Smooth muscle cell (in vitro differentiated cells): ENCODE data around the gene NCOA1. TPM values are rescaled to one million over a fixed set of nuclear protein-coding genes. Genes with fewer than 3 reads are reported as not detected.

Experiments used
- DNase-seq: peaks from one replicate; lab custom pipeline; 2025; ENCODE audit not compliant: unreplicated experiment; lab: John Stamatoyannopoulos, UW
- H2AFZ ChIP-seq: fragments of 200-600 bp; sonication (generic); 2 replicates; pipeline ENCODE4 v1.6.0; 2016; ENCODE audit warnings: antibody characterized with exemption, low read depth, mild to moderate bottlenecking
- H3F3A ChIP-seq: fragments of 200-600 bp; sonication (generic); 2 replicates; pipeline ENCODE4 v1.6.0; 2017; ENCODE audit warnings: antibody characterized with exemption, low read depth
- H3K27ac ChIP-seq: fragments of 200-600 bp; sonication (generic); 2 replicates; pipeline ENCODE4 v1.5.1; 2016; ENCODE audit warnings: low read depth, mild to moderate bottlenecking
- H3K27me3 ChIP-seq: fragments of 200-600 bp; sonication (generic); 2 replicates; pipeline ENCODE4 v1.6.1; 2016; ENCODE audit warnings: low read depth, mild to moderate bottlenecking
- H3K36me3 ChIP-seq: fragments of 200-600 bp; sonication (generic); 2 replicates; pipeline ENCODE4 v1.5.1; 2016; ENCODE audit warnings: low read depth
- H3K4me1 ChIP-seq: fragments of 200-600 bp; sonication (generic); 2 replicates; pipeline ENCODE4 v1.5.1; 2016; ENCODE audit warnings: low read depth
- H3K4me2 ChIP-seq: fragments of 200-600 bp; sonication (generic); 2 replicates; pipeline ENCODE4 v1.6.0; 2016; ENCODE audit warnings: mild to moderate bottlenecking
- H3K4me3 ChIP-seq: fragments of 200-600 bp; sonication (generic); 2 replicates; pipeline ENCODE4 v1.5.1; 2016; ENCODE audit warnings: mild to moderate bottlenecking
- H3K79me2 ChIP-seq: fragments of 200-600 bp; sonication (generic); 2 replicates; pipeline ENCODE4 v1.6.0; 2016; ENCODE audit warnings: low read depth, mild to moderate bottlenecking
- H3K9ac ChIP-seq: fragments of 200-600 bp; sonication (generic); 2 replicates; pipeline ENCODE4 v1.6.0; 2016; ENCODE audit warnings: low read depth
- H3K9me3 ChIP-seq: fragments of 200-600 bp; sonication (generic); replicated peaks from 2 replicates; pipeline ENCODE4 v1.5.1; 2016; ENCODE audit warnings: low read depth
- H4K20me1 ChIP-seq: fragments of 200-600 bp; sonication (generic); 2 replicates; pipeline ENCODE4 v1.6.0; 2016; ENCODE audit warnings: low read depth
- WGBS: methylation state at CpG from one replicate; pipeline ENCODE4 v1.1.7; 2016; ENCODE audit warnings: low lambda C conversion rate; 5-methylcytosine and 5-hydroxymethylcytosine counted together
- polyA plus RNA-seq: library from polyadenylated mRNA; unstranded; fragments of >200 nt; fragmentation: Nextera tagmentation; extraction: Ambion mirVana; gene quantifications from 2 replicates; pipeline ENCODE4 v1.2.1, GENCODE V29; 2016
- total RNA-seq: library from RNA; depleted of rRNA; stranded (reverse); fragments of >200 nt; gene quantifications from 2 replicates; pipeline ENCODE4 v1.2.3, GENCODE V29; 2014
- TF ChIP-seq, protein P1 (sequence below): fragments of 200-600 bp; sonication (generic); IDR thresholded peaks from 2 replicates; pipeline ENCODE4 v1.5.1; 2017; ENCODE audit warnings: borderline replicate concordance, mild to moderate bottlenecking, antibody characterized with exemption; ENCODE audit not compliant: insufficient read depth, poor library complexity, severe bottlenecking

Gene NCOA1
- total and polyA plus RNA-seq, 2 experiments from 2014 or later = 8.5 to 21.0 TPM

DNA sequence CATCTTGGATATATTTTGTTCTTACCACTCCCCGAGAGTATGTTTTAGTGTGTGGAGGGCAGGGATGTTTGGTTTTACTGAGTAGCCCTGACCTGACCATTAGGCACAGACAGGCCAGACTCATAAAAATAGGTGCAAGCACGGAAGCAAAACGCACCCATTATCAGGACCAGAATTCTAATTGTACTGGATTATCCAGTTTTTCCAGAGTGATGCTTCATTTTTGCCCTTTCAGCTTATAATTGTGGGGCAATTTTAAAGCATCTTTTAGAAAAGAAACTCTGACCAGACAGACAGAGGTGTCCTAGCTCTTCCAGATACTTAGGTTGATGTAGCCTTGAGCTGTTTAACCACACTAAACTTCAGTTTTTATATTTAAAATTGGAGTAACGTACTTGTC is 4.4 kb downstream of the NCOA1 start:
- H3K4me3 ChIP-seq = no peak overlapping the region
- H2AFZ ChIP-seq = no peak overlapping the region
- H3K9me3 ChIP-seq = no peaks in the 10 kb centered on the region
- TF ChIP-seq, protein P1, sequence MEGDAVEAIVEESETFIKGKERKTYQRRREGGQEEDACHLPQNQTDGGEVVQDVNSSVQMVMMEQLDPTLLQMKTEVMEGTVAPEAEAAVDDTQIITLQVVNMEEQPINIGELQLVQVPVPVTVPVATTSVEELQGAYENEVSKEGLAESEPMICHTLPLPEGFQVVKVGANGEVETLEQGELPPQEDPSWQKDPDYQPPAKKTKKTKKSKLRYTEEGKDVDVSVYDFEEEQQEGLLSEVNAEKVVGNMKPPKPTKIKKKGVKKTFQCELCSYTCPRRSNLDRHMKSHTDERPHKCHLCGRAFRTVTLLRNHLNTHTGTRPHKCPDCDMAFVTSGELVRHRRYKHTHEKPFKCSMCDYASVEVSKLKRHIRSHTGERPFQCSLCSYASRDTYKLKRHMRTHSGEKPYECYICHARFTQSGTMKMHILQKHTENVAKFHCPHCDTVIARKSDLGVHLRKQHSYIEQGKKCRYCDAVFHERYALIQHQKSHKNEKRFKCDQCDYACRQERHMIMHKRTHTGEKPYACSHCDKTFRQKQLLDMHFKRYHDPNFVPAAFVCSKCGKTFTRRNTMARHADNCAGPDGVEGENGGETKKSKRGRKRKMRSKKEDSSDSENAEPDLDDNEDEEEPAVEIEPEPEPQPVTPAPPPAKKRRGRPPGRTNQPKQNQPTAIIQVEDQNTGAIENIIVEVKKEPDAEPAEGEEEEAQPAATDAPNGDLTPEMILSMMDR = no peak
- H3K36me3 ChIP-seq = no peaks in the 10 kb centered on the region
- H3F3A ChIP-seq = peaks cover 7% of the 10 kb centered on the region
- H3K9ac ChIP-seq = no peak overlapping the region
- H3K4me2 ChIP-seq = no peak overlapping the region
- no peaks in the 10 kb centered on the region for H3K27me3 ChIP-seq
- peaks cover 72% of the 10 kb centered on the region for H3K79me2 ChIP-seq
- H4K20me1 ChIP-seq = peaks cover 85% of the 10 kb centered on the region
- no peak for DNase-seq
- peaks cover 19% of the 10 kb centered on the region for H3K4me1 ChIP-seq
- 71% methylated on average over 4 of the region's 4 CpGs for WGBS
- no peak overlapping the region for H3K27ac ChIP-seq

DNA sequence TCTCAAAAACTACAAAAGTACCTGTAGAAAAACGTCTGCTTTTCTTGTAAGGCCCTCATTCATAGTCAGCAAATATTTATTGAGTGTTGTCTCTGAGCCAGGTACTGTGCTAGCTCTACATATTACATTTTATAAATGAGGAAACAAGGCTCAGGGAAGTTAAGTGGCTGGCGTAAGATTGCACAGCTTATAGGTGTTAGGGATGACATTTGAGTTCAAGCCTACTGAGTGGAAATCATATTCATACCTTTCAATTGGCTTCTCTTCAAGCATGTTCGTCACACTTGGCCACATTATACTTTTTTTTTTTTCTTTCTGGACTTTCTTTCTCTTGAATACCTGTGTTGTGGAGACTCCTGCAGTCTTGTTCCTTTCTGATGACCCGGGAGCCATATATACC is 5.9 kb downstream of the NCOA1 start:
- Histone ChIP-seq H3F3A (peaks cover 7% of the 10 kb centered on the region), H3K79me2 (peaks cover 82% of the 10 kb centered on the region), H3K9me3 (no peaks in the 10 kb centered on the region), H2AFZ (no peak overlapping the region), H3K36me3 (no peaks in the 10 kb centered on the region), H3K27ac (no peak overlapping the region), H3K4me2 (no peak overlapping the region), H4K20me1 (peaks cover 99% of the 10 kb centered on the region), H3K27me3 (no peaks in the 10 kb centered on the region), H3K9ac (no peak overlapping the region), H3K4me3 (no peak overlapping the region), H3K4me1 (peaks cover 19% of the 10 kb centered on the region)
- WGBS = 90% methylated on average over 4 of the region's 4 CpGs
- no peak for DNase-seq
- TF ChIP-seq, protein P1 = no peak

- peaks cover 99% of the 10 kb centered on the region for H4K20me1 ChIP-seq
- no peak overlapping the region for H3K4me3 ChIP-seq
- peaks cover 79% of the 10 kb centered on the region for H3K79me2 ChIP-seq
- H3K27ac ChIP-seq = no peak overlapping the region
- no peak overlapping the region for H2AFZ ChIP-seq
- H3K27me3 ChIP-seq = no peaks in the 10 kb centered on the region
- no peaks in the 10 kb centered on the region for H3K36me3 ChIP-seq
- peaks cover 11% of the 10 kb centered on the region for H3K4me1 ChIP-seq
- no peak overlapping the region for H3K9ac ChIP-seq
- no peaks in the 10 kb centered on the region for H3K9me3 ChIP-seq
- peaks cover 2% of the 10 kb centered on the region for H3F3A ChIP-seq
- no peak for DNase-seq
- TF ChIP-seq, protein P1 = no peak
- H3K4me2 ChIP-seq = no peak overlapping the region
Measured at GRCh38 chr2:24497685-24498084, 6.6 kb downstream of the NCOA1 start.

- Histone ChIP-seq H3K9ac (no peak overlapping the region), H3K4me2 (no peak overlapping the region), H2AFZ (no peak overlapping the region), H3K4me3 (no peak overlapping the region), H3K9me3 (no peaks in the 10 kb centered on the region), H3K27ac (no peak overlapping the region), H4K20me1 (peaks cover 100% of the 10 kb centered on the region), H3K27me3 (no peaks in the 10 kb centered on the region), H3F3A (peaks cover under 1% of the 10 kb centered on the region), H3K4me1 (peaks cover 7% of the 10 kb centered on the region), H3K36me3 (no peaks in the 10 kb centered on the region), H3K79me2 (peaks cover 76% of the 10 kb centered on the region)
- TF ChIP-seq, protein P1 = no peak
- 95% methylated on average over 4 of the region's 4 CpGs for WGBS
- DNase-seq = no peak
Measured at GRCh38 chr2:24498121-24498520, 7.1 kb downstream of the NCOA1 start.
